Hematopoietic multipotent progenitor cell treated with erythropoietin and hydrocortisone succinate and interleukin-3 and kit ligand, for 15 days (in vitro differentiated cells): Measurements from ENCODE around the gene CORO7.
A peak's percentile ranks its signal among the peaks of the same experiment; 100 is the strongest.

Experiments
- DNase-seq: peaks from one replicate; pipeline ENCODE4 v3.0.0-alpha.2; 2015; ENCODE audit warnings: low spot score

The CORO7 gene

DNA sequence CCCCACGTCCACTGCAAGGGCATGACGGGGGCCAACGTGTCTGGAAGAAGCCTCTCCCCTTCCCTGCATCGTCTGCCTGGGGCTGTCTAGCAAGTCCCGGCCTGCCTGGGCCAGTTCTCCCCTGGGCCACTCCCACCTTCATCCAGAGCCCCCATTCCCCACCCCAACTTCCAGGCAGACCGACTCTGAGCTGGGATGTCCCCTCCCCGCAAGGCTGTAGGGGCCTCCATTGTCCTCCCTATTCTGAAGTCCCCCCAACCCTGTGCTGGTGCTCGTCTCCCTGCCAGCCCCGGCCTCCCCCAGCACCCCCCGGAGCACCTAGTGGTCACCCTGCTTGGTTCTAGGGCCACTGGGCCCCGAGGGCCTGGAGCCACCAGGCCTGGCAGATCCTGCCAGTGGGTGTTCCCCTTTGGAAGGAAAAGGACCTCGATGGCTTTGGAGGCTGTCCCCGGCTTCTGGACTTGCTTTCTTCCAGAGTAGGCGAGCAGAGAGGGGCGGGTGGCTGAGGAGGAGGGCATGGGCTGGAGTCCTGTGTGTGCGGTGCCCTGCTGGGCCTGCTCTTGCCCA lies 95.7 kb downstream of the CORO7 start:
- DNase-seq: no peak

DNA sequence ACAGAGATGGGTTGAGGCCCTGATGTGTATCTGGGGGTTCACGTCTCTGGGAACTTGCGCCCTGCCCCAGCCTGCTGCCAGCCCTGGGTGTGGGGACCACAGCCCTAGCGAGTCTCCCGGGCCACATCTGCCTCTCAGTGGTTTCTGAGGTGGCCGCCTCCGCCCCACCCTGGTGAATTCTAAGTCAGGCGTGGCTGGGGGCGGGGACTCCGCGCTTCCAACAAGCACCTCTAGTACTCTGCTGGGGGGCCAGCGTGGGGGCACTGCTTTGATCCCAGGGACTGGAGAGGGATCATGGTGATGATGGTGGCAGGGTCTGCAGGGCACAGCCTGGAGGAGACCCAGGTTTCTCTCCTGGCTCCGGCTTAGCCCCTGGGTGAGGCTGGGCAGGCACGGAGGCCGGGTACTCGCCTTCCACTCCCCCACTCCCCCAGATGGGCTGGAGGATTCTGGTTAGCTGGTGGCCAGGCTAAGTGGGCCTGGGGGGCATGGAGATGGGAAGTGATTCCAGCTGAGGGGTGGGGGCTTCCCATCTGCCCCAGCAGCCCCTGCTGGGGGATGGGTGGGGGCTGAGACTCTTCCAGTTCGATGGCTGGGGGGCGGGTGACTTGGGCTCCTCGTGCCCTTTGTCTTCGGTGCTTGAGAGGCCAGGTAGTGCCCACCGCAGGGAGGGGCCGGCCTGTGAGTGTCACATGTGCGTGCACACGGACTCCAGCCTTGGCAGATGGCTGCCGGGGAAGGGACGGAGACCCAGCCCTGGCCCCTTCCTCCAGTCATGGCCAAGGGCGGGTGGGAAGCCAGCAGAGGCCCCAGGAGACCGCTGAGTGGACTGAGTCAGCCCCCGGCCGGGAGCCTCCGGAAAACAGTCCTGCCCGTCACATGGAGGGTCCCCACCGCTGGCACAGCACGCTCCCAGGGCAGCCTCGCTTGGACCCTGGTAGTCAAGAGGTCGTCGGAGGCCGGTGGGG lies 96.7 kb downstream of the CORO7 start:
- DNase-seq: no peak

DNA sequence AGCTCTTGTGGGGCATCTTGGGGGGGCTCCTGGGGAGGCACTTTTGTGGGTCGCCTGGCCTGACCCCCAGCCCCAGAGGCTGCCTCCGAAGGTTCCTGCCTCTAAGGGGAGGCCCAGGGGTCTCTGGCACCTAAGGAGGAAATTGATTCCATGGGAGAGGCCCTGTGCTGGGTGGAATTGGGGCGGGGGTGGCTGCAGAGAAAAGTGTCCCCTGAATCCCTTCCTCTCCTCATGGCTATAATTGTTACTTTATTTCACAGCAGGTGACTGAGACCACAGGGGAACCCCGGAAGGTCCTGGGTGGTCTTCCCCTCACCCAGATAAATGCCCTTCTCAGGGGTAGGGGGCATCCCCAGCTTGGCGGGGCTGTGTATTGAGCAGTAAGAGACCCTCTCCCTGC lies 97.4 kb downstream of the CORO7 start:
- DNase-seq: no peak

DNA sequence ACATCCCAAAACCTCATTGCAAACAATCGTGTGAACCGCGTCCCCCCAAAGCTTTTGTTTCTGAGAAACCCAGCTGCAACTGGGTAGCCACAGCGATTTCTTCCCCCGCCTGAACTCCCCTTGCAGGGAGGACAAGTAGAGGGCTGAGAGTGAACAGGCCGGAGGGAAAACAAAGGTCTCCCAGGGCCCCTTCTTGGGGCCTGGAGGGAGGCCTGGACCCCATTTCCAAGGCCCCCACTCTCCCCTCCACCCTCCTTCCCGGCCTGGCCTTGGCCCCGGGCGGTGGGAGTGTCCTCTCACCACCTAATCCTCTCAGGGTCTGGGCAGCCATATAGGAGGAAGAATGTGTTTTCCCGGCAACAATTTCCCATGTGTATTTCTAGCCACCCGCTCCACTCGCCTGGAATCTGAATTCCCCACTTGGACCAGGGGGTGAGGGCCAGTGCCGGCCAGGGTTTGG lies 97.9 kb downstream of the CORO7 start:
- no peak for DNase-seq

DNA sequence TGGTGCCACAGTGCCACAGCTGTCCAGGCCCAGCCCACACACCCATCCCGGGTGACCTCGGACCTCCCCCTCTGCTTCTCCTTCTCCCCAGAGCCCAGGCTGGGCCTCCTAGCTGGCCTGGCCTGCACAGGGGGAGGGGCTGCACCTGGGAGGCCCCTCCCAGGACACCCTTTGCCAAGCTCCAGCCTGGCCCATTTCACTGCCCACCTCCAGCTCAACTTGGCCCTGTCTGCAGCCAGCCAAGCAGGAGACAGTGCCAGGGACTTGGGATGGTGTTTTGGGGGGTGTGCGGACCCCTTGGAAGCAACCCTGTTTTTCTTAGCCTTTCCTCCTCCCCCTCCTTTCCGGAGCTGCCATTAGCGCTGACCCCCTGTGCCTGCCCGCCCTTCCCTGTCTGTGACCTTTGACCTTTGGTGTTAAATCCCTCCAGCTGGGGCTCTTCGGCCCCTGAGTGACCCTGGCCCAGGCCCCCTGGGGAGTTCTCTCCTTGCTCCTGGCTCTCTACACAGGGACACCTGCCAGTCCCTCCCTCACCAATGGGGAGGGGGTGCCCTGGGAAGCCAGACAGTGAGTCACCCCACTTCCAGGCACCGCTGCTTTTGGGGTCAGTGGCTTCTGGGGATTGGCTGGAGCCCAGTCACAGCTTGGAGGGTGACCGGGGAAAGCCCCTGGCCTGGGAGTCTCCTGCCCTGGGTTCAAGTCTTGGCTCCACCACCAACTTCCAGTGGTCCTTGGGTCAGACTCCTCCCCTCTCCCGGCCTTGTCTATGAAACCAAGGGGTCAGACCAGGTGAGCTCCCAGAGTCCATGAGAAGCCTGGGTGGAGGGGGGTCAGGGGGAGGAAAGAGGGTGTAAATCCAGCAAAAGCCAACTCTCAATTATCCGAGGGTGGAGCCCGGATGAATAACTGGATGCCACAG lies 98.6 kb downstream of the CORO7 start:
- DNase-seq: no peak

DNA sequence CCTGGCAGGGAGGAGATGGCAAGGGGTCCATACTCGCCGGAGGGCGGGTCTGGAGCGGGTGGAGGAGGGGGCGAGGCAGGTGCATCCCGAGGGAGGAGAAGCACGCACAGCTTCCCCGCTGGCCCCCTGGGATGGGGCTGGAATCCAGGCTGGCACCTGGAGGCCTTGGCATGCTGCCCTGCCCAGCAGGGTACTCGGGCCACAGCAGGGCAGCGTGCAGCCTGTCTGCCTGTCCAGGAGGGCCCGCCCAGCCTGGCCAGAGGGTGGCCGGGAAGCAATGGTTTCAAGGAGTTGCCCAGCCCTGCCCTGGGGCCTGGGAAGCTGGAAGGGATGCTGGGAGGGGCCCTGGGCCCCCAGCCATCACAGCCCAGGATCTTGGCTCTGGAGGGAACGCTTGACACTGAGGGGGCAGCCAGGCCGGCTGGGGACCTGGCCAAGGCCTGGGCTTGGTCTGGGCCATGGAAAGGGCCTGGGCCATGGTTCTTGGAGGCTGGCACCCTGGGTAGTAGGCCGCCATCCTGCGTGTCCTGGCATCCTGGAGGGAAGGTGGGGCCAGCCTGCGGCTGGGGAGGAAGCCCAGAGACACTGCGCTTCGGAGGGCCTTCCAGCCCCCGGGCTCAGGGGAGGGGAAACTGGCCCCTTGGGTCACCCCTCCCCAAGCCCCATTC lies 99.4 kb downstream of the CORO7 start:
- no peak for DNase-seq

DNA sequence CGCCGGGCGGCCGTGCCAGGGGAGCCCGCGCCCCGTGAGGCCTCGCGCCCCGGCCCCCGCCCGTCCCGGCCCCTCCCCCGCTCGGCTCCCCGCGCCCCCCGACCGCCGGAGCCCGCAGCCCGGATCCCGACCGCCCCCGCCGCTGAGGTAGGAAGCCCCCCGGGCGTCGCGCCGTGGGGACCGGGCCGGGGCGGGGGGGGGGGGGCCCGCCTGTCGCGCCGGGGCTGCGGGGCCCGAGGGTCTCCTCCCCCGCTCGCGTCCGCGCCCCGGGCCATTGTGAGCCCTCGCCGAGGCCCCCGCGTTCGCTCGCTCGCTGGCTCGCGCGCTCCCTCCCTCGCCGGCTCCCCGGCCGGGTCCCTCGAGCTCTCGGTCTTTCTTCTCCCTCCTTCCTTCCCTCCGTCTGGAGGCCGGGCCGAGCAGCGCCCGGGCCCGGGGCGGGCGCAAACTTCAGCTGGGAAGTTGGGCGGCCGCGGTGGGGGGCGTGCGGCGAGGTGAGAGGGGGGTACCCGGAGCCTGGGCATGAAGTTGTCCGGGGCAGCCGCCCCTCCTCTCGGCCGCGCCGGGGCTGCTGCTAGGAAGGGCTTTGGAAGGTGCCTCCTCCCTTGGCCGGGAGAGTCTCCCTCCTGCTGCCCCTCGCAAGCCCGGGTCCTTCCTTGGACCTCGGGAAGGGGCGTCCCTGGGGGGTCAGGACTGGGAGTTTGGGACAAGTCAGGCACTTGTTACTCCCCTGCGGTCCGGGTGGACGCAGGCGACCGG lies 100.1 kb downstream of the CORO7 start:
- DNase-seq: no peak

DNA sequence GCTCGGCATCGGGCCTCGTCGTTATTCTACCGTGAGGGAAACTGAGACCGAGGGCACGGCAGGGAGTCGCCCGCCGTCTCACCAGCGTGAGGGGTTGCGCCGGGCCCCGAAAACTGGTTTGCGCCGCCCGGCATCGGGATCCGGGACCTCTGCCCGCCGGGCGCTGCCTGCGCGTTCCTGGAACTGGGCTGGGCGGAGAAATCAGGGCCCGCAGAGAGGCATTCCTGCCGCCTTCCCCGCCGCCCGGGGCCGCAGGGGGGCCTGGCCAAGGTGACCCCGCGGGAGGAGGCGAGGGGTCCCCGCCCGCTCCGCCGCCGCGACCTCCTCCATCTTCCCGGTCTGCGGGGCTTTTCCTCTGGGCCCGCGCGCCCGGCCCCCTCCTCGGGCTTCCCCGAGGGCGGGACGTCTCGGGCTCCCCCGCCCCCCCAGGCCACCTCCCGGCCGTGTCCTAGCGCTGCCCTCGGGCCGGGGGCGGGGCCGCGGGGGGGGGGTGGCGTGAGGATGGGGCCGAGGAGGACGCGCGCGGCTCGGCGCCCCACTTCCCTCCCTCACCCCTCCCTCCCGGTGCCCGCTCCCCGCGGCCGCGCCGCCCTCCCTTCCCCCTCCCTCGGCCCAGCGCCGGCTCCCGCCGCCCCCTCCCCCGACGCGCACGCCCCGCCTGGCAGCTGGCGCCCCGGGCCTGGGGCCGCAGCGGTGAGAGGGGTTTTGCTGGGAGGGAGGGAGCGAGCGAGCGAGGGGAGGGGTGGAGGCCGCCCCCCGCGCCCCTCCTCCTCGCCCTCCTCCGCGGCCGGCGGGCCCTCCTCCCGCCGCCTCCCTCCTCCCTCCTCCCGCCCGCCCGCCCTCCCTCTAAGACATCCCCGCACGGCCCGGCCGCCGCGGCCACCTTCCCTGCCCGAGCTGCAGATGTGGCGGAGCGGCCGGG lies 100.9 kb downstream of the CORO7 start, which contains the start of gene GLIS2:
Gene GLIS2 (plus strand): TSS at position 882 of the 922 bp plus-strand sequence. CDS start 16,214 bp downstream, outside the sequence.
- no peak for DNase-seq

DNA sequence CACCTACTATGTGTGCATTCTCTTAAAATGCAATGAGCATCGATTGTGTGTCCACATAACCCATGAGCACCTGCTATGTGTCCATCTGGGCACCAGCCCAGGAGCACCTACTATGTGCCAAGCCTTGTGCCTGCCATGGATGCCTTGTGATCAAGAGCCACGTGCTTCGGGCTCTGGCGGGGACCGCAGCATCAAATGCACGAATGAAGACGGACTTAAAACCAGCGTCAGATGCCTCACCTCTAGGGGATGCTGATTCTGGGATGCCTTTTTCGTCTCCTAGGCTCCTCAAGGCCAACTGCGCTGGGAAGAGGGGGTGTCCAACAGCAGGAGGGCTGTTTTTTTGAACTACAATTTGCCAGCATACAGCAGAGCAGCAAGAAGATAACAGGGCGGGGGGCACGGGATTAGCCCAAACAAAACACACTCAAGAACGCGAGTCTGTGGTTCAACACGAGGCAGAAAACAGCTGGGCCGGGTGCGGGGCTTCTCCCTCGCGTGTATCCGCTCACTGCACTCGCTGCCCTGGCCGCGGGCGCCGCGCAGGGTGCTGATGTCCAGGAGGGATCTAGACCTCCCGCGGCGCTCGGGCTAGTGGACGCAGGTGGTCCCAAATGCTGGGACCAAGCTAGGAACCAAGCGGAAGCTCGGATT lies 101.7 kb downstream of the CORO7 start:
- no peak for DNase-seq

DNA sequence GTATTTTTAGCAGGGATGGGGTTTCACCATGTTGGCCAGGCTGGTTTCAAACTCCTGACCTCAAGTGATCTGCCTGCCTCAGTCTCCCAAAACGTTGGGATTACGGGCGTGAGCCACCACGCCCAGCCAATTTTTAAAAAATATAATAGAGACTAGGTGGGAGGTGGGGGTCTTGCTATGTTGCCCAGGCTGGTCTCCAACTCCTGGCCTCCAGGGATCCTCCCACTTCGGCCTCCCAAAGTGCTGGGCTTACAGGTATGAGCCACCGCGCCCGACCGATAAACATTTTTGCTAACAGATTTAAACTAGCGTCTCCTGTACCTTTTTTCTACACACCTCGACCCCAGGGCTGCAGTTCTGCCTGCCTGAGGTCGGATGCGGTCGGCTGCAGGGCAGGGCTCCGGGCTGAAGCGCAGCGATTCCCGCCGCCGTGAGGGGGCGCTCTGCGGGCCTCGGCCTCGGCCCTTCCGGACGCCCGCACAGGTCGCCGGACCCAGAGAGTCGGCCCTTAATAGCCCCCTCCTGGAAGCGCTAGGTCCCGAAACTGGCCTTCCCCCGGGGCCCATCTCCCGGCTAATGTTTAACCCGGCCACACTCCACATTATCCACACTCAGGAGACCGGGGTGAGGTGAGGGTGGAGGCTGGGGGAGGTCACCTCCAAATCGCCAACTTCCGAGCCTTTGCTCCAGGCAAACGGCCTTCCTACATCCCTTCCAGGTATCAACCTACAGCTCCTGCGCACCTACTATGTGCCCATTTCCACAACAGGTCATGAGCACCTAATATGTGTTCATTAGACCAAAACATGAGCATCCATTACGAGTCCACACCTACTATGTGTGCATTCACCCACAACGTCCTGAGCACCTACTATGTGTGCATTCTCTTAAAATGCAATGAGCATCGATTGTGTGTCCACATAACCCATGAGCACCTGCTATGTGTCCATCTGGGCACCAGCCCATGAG lies 102.5 kb downstream of the CORO7 start:
- no peak for DNase-seq

DNA sequence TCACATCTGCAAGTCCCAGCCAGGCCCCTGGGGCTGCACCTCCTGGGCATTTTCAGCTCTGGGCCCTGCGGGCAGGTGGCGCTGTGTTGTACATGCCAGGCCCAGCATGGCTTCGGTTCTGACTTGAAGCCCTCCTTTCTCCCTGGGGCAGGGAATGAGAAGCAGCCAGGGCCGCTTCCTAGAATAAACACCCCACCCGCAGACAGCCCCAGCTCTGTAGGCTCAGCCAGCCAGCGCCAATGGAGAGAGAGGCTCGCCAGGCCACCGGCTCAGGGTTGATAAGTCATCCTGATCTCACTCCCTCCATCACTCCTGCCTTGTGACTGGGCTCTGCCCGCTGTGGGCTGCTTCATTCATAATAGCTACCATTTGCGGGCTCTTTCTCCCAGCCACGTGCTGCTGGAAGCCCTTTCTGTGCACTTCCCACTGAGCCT lies 106.5 kb downstream of the CORO7 start:
- peak; percentile 48 for DNase-seq

DNA sequence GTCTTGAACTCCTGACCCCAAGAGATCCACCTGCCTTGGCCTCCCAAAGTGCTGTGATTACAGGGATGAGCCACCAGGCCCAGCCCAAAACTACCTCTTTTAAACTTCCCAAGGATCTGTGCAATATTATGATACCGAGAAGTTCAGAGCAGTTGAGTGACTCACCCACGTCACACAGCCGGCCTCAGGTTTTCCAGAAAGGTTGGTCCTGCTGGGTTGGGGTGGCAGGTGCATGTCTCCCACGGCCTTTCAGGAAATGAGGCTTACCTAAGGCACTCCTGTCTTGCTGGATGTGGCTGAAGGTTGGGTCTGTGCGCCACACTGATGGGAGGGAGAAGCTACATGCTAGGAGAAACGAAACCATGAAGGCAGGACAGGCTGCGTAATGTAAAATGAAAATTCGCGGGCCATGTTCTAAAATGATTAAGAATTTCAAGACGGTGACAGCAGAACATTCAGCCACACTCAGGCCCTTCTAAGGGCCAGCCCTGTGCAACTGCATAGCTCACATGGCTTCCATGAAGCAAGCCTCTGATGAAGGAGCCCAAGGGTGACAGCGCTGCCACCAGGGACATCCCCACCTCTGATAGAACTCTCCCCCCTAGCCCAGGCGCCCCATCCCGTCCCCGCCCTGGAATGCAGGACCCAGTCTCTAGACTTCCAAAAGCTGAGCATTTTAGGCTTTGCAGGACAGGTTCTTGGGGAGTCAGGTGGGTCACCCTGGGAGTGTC lies 107.1 kb downstream of the CORO7 start:
- DNase-seq: no peak

DNA sequence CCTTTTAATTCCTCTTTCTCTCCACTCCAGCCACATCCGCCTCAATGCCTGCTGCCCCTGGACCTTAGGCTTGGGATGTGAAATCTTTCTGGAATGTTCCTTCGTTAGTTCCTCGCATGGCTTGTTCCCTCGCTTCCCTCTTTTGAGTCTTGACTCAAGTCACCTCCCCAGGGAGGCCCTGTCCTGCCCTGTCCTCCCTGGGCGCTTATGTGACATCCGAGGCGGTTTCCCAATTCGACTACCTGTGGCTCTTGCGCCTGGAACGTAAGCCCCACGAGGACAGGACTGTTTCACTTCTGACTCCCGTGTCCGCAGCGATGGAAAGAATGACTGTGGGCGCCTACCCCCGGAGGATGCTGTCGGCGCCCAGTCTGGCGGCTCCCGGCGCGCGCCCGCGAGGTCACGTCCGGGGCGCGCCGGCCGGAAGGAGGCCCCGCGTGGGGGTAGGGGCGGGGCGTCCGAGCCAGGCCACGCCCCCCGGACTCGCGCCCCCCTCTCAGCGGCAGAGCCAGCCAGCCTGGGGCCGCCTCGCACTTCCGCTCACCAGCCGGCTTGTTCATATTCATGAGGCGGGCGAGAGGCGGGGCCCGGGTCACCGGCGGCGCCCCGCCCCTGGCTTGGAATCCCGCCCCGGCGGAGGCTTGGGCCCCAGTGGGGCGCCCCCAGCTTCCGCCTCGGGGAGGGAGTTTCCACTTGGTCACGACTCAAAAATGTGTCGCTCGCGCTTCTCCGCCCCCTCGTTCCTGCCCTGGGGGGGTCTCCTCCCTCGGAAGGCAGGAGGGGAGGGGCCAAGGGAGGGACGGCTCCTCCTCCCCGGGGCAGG lies 109.0 kb downstream of the CORO7 start:
- peak; percentile 83 for DNase-seq

DNA sequence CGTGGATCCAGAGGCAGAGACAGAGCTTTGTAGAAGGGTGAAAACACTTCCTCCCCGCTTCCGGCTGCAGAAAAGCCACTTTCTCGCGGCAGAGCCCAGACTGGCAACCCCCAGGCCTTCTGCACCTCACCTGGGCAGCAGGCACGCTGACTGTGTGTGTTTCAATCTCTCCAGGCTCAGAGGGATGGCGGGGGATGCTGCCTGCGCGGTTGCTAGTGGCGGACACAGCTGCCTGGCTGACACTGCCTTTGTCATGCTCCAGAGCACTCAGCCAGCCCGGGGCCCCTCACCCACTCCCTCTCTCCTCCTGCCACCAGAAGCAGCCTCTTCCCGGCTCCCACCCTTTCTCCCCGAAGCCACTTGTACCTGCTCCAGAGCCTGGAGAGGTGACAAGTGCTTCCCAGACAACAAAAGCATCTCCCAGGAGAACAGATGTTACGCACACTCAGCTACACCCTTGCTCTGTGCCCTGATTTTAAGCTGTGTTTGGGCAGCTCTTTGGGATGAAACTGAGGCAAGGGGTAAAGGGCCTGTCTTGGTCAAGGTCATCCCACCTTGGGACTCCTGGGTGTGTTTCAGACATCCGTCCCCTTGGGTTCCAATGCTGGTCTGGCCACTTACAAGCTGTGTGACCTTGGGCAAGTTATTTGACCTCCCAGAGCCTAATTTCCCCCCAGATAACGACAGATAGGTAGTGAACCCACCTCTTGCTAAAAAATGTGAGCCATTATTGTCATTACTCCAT lies 109.8 kb downstream of the CORO7 start:
- no peak for DNase-seq
